COR-L47 (cell line): Measurements from ENCODE around the gene TRA2B.
"Not testable (repeated sequence)": the region's sequence is repeated elsewhere in the genome, so short reads cannot be mapped to it uniquely, and the experiment has no call there.

Experiments used
- DNase-seq: peaks from one replicate; lab custom pipeline; 2025; lab: John Stamatoyannopoulos, UW

TRA2B gene

DNA sequence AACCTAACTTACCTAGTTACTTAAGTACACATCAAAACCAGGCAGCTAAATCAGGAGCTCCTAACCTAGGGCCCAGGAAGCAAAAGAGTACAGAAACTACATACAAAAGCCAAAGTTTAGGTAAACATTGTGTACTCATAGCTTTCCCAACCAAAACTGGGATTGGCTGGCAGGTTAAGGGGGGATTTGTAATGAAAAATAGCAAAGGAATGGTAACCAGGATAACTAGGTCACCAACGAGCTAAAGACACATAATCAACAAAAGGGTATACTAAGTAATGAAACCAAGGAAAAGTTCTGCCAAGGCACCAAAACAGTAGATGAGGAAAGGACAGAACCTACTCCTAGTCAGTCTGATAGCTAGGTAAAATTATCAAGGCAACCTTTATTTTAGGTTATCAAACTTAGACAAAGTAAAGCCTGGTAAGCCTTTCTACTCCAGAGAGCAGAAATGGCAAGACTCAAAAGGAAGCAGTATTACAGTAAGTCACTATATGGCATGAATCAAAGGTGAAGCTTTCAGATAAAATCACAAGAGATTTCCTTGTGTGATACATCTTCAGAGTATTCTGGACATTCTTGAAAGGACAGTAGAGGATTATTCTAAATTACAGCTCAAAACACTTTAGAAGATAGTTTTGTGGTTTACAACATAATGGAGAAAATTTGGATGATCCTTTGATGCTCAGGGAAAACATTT lies 10.2 kb downstream of the TRA2B start:
- no peak for DNase-seq

GRCh38 chr3:185926445-185926844 lies 11.4 kb downstream of the TRA2B start:
- DNase-seq = no peak

DNA sequence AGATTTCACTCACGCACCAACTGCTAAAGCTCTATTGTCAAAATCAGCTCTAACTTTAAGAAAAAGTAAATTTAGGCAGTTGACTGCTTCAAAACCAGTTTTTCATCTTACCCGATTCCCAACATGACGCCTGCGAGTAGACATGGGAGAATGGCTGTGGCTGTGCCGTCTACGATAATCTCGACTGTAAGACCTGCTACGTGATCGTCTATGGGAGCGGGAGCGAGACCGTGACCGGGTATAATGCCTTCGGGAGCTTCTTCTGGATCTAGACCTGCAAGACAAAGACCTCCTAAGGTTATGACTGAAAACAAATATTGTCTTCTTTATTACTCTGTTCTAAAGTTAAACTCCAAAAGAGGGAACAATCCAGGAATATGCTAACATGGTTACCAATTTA lies 12.5 kb downstream of the TRA2B start:
- no peak for DNase-seq

GRCh38 chr3:185924375-185924774 lies 13.4 kb downstream of the TRA2B start:
- no peak for DNase-seq

GRCh38 chr3:185920184-185920583 lies 17.6 kb downstream of the TRA2B start:
- DNase-seq = no peak

- DNase-seq = no peak
Observed at GRCh38 chr3:185916042-185916833, 21.6 kb downstream of the TRA2B start.

DNA sequence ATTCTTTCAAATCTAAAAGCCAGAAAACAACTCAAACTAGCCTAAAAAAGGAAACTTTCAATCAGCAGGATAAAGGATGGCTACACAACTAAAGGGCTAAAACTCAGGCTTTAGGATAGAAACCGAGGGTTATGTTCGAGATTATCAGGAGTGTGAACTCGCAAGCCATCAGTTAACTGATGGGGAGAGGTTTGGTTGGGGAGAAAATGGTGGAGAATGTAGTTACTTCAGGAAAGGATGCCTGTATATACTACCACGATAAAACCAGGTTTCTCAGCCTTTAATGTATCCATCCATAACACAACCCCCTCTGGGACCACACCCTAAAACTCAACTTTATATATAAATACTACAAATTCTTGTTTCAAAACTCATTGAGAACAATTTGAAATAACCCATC lies 22.2 kb downstream of the TRA2B start:
- no peak for DNase-seq

- no peak for DNase-seq
Observed at GRCh38 chr3:185914911-185915629, 22.7 kb downstream of the TRA2B start.

- no peak for DNase-seq
Observed at GRCh38 chr3:185912929-185913901, 24.6 kb downstream of the TRA2B start.

DNA sequence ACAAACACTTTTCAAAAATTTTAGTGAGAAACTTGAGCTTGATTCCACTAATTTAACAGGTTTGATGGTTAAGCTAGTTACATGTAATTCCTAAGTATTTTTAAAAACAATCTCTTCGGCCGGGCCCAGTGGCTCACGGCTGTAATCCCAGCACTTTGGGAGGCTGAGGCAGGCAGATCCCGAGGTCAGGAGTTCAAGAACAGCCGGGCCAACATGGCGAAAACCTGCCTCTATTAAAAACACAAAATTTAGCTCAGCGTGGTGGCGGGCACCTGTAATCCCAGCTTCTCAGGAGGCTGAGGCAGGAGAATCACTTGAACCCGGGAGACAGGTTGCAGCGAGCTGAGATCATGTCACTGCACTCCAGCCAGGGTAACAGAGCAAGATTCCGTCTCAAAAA lies 25.3 kb downstream of the TRA2B start:
- no peak for DNase-seq

GRCh38 chr3:185911076-185911448 lies 26.8 kb downstream of the TRA2B start:
- not testable (repeated sequence) for DNase-seq

DNA sequence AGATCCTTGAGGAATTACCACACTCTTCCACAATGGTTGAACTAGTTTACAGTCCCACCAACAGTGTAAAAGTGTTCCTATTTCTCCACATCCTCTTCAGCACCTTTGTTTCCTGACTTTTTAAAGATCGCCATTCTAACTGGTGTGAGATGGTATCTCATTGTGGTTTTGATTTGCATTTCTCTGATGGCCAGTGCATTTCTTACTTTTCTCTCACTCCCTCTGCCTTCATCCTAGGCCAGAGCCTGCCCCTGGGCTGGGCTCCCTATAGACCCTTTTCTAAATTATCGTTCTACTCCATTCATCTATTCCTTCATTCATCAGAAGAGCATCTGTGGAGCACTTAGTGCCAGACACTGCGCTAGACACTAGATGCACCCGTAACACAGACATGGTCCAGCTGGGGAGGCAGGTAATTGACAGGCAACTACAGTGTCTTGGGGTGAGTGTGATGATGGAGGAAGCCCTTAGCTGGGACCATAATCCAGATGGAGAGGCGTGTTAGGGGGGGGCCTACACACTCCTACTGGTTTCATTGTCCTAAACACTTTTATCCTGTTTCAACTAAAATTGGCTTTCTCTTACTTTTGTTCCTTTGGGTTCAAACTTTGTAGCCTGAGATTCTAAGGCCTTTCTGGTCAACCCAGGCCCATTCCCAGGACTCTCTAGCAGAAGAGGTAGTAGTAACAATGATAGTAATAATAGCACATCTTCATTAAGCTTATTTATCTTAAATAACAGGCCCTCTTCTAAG lies 27.3 kb downstream of the TRA2B start:
- not testable (repeated sequence) for DNase-seq

- DNase-seq = not testable (repeated sequence)
Observed at GRCh38 chr3:185909913-185910312, 27.9 kb downstream of the TRA2B start.

GRCh38 chr3:185900228-185900627 lies 37.6 kb downstream of the TRA2B start:
- no peak for DNase-seq

GRCh38 chr3:185896636-185897035 lies 41.2 kb downstream of the TRA2B start:
- no peak for DNase-seq

DNA sequence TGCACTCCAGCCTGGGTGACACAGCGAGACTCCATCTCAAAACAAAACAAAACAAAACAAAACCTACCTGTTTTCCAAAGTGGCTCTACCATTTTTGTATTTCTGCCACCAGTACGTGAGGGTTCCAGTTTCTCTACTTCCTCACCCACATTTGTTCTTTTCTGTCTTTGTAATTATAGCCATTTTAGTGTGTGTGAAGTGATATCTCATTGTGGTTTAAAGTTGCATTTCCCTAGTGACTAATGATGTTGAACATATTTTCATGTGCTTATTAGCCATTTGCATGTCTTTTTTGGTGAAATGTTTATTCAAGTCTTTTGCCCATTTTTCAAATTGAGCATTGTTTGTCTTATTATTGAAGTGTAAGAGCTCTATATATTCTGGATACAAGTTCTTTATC lies 50.7 kb downstream of the TRA2B start:
- DNase-seq = no peak

- no peak for DNase-seq
Observed at GRCh38 chr3:185884641-185885040, 53.2 kb downstream of the TRA2B start.

DNA sequence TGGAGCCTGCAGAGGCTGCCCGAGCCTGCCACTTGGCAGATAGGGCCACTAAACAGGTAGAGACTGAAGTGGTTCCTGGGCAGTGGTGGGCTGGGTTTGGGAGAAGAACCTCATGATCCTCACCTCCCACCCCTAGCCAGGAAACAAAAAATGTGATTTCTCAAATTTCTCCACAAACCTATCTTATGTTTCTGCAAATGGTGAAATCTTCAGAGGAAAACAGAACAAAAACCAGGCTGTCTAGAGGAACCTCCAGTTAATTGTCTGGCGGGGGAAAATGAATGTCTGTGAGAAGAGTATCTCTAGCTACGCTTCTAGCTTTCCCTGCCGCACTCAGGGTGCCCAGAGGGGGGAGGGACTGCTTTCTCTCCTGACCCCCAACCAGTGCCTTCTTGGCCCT lies 55.9 kb downstream of the TRA2B start:
- DNase-seq = no peak

- DNase-seq = no peak
Observed at GRCh38 chr3:185880600-185880999, 57.2 kb downstream of the TRA2B start.

DNA sequence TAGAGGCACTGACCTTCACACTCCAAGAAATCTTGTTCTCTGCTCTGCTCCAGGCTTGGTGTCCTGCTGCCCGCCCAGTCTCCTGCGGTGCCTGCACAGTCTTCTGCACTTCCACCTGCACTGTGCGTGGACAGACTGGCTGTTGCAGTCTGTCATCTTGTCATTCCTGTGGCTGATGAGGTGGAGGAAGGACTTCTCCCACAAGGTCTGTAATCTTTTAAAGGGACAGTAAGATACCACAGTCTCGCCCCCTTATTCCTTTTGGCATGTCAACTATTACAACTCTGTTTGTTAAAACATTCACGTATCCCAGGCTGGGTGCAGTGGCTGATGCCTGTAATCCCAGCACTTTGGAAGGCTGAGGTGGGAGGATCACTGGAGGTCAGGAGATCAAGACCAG lies 58.9 kb downstream of the TRA2B start:
- no peak for DNase-seq

DNA sequence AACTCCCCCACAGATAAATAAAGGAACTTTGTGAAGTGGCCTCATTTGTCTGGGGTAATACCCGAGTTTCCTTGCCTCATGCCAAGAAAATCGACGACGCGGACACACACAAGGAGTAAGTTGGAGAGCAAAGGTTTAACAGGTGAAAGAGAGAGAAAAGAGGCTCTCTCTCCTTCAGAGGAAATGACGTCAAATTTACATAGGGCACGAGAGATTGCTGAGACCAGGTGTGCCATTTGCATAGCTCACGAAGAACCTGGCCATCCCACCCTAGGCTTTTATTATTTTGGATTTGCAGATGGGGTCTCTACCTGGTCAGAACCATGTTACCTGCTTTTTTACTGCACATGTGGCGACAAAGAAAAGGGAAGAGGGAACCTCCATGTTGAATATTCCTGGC lies 63.7 kb downstream of the TRA2B start:
- DNase-seq = no peak
